Stimulated activated CD4-positive, alpha-beta T cell treated with anti-CD3 and anti-CD28 coated beads, Interleukin-12 subunit alpha, Interleukin-12 subunit beta, amount 100 ng/mL, for 48 hours (primary cell): ENCODE data around the gene KRT76.
"Not testable (repeated sequence)": the region's sequence is repeated elsewhere in the genome, so short reads cannot be mapped to it uniquely, and the experiment has no call there.

Experiments used
- DNase-seq, 3 donors: peaks; one replicate each; pipeline ENCODE4 v3.0.0-alpha.2; 2020; ENCODE audit warnings: low read depth in 2 of 3, low spot score in 1 of 3

The KRT76 gene

GRCh38 chr12:52797529-52797894 is 20.4 kb upstream of the KRT76 start:
- DNase-seq, result no peak

- no peak for DNase-seq
Observed at GRCh38 chr12:52796839-52797528, 19.8 kb upstream of the KRT76 start.

GRCh38 chr12:52796429-52796794 is 19.3 kb upstream of the KRT76 start:
- no peak for DNase-seq

- DNase-seq, result no peak
Observed at GRCh38 chr12:52795694-52796428, 18.7 kb upstream of the KRT76 start, which contains the start of gene KRT3. Gene KRT3 (minus strand): TSS chr12:52796117. CDS start chr12:52796042, 75 bp downstream.

- not testable (repeated sequence) for DNase-seq
Observed at GRCh38 chr12:52795332-52795674, 18.2 kb upstream of the KRT76 start.

GRCh38 chr12:52794479-52795331 is 17.6 kb upstream of the KRT76 start:
- no peak for DNase-seq

GRCh38 chr12:52792185-52793029 is 15.3 kb upstream of the KRT76 start:
- DNase-seq, result no peak

GRCh38 chr12:52791271-52792184 is 14.4 kb upstream of the KRT76 start:
- no peak for DNase-seq

GRCh38 chr12:52790427-52791270 is 13.5 kb upstream of the KRT76 start:
- DNase-seq, result no peak

- no peak for DNase-seq
Observed at GRCh38 chr12:52789637-52790426, 12.7 kb upstream of the KRT76 start.

- DNase-seq, result no peak
Observed at GRCh38 chr12:52788876-52789636, 11.9 kb upstream of the KRT76 start.

- no peak for DNase-seq
Observed at GRCh38 chr12:52788192-52788875, 11.2 kb upstream of the KRT76 start.

- no peak for DNase-seq
Observed at GRCh38 chr12:52787324-52788191, 10.4 kb upstream of the KRT76 start.

GRCh38 chr12:52784909-52785308 is 7.8 kb upstream of the KRT76 start:
- DNase-seq, result no peak

GRCh38 chr12:52783563-52784316 is 6.6 kb upstream of the KRT76 start:
- DNase-seq, result no peak
